Measurements from ENCODE around the gene RASAL2.

Gene RASAL2

DNA sequence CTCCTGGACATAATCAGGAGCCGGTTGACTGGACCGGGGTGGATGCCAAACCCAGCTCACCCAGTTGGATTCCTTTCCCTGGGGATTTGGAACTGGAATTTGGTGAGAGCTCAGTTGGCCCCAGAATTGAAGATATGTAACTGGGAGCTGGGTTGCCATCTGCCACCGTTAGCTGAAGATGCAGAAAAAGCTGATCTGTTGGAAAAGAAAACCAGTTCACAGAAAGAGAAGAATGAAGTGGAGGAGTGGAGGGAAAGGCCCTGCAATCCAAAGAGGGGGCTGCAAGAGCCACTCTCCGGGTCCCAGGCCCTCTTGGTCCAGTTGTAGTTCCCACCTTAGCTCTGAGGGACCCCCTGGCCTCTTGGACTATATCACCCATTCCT, 435.0 kb downstream of the RASAL2 start:
- no peak for DNase-seq

DNA sequence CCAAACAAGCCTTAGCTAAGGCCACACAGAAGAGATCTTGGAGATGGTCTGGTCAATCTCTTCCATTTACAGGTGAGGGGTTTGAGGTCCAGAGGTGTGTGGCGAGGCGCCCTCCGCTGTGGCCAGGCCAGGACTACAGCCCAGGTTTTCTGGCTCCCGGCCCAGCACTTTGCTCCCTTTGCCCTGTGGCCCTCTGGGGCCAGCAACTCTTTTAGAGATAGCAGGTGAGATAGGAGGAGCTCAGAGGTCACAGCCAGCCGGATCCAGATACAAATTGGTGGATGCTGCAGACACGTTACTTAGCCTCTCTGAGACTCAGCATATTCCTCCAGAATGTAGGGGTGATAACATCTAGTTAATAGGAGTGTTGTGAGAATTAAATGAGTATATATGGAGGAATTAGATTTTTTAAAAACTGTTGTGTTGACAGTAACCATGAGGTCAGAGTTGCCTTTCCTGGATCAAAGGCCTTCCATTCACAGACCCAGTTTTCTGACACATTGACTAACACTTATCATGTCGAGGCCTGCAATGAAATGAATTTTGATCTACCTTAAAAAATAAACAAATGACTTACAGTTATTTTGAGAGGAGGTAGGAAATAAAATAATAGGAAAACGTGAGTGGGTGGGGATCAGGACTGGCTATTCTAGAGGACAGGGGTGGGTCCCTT, 435.6 kb downstream of the RASAL2 start:
- no peak for DNase-seq

DNA sequence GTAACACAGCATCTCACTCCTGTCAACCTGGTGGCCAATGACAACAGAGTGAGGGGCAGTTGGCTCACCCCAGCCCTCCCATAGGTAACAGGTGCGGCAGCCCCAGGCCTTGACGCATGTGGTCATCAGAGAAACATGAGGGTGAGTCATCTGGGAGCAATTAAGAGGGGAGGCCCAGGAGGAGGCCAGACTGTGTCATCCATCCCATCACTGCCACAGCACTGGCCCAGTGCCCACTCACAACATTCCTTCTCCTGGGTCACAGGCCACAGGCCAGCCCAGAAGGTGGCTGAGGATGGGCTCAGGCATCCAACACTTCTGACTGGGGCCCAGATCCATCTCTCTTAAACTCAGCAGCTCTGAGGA, 436.1 kb downstream of the RASAL2 start:
- no peak for DNase-seq

DNA sequence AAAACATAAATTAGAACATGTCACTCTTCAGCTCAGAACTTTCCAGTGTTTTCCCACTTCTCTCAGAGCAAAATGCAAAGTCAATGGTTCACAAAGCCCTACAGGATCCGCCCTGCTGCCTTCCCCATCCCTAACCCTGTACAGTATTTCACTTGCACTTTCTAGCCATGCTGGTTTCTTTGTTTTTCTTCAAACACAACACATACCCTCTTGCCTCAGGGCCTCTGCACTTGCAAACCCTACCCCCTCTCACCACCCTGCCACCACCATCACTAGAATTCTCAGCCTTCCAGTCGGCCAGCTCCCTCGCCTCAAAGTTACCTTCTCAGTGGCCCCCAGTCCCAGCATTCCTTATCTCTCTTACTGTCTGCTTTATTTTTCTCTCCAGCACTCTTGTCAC, 436.6 kb downstream of the RASAL2 start:
- DNase-seq: no peak

DNA sequence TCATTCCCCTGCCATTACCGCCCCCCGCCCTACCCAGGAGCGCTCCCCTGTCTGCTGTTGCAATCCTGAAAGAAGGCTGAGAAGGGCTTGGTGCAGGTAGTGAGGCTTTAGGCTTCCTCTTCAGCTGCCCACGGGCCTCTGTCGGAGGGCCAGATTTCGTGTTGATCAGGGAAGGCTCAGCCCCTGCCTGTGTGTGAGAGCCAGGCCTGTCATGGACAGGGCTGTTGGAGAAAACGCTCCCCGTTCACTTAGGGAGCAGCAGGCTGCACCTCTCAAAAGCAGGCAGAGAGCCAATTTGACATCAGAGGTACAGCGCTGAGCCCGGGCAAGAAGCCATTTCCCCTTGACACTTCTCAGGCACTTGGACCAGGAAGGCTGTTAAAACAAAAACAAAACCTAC, 438.0 kb downstream of the RASAL2 start:
- no peak for DNase-seq

DNA sequence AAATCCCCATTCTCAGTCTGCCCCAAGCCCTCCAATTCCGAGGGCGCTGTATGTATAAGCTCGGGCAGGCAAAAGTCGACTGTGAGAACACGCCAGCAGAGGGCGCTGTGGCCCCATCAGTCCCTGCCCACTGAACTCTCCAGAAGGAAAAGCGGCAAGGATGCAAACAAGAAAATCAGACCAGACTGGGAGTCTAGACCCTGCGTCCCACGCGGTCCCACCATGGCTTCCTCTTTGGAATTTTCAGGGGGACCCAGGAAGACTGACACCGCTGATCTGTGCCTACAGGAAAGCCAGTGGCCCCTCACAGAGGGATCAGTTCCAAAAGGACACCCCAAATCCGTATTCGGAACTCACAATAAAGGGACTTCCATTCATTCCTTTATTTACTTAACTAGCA, 438.5 kb downstream of the RASAL2 start:
- peak; percentile 85 for DNase-seq

DNA sequence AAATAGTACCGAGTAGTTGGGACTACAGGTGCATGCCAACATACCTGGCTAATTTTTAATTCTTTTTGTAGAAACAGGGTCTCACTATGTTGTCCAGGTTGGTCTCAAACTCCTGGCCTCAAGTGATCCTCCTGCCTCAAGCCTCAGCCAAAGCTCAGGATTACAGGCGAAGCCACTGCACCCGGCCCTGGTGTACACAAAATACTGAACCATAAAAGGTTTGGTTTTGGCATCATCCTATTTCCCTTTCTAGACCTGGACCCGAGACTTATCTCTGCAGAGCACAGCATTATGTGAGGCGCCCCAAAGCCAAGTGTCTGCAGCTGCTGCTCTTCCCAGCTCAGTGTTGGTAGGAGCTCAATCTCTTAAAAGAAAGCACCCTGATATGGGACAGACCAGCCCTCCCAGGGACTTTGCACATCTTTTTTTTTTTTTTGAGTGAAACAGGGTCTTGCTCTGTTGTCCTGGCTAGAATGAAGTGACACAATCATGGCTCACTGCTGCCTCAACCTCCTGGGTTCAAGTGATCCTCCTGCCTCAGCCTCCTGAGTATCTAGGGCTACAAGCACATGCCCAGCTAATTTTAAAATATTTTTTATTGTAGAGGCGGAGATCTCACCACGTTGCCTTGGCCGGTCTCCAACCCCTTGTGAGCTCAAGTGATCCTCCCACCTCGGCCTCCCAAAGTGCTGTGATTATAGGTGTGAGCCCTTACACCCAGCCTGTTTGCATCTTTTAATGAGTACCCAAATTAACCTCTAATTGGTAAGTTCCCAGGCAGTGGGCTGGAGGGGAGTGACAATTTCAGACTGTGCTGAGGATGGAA, 439.4 kb downstream of the RASAL2 start:
- DNase-seq: no peak

Data from NCI-H526 treated with DMSO at 0.1 percent for 48 hours (cell line).